Panc1 (cell line): ENCODE data around the gene FGF7. TPM values are rescaled to one million over a fixed set of nuclear protein-coding genes. Genes with fewer than 3 reads are reported as not detected.

ENCODE experiments used
- ATAC-seq: fragments of 200-7000 bp; cut with Tn5 transposase; 2 replicates; pipeline ENCODE4 v1.9.1; 2020; ENCODE audit warnings: mild to moderate bottlenecking, moderate library complexity
- BruUV-seq: library from RNA; stranded (reverse); fragments of 400-500 nt; replicated peaks from 2 replicates; lab custom pipeline; 2021; lab: Mats Ljungman, UMichigan
- CTCF ChIA-PET: fragments of 300-600 bp; sonication (Branson Sonifier 250); formaldehyde crosslinking; loops from one replicate; lab custom pipeline; 2022; ENCODE audit warnings: antibody characterized with exemption; lab: Charles Lee
- POLR2A ChIA-PET: fragments of 300-600 bp; sonication (Branson Sonifier 250); formaldehyde crosslinking; loops from one replicate; lab custom pipeline; 2022; ENCODE audit warnings: antibody characterized with exemption; lab: Charles Lee
- DNase-seq: peaks from one replicate; pipeline ENCODE4 v3.0.0-alpha.2; 2010; ENCODE audit warnings: low read depth, low spot score
- H3K27ac ChIP-seq: 2 replicates; pipeline ENCODE4 v1.5.1; 2011; ENCODE audit warnings: mild to moderate bottlenecking, low read length, inconsistent platforms
- H3K27me3 ChIP-seq: fragments of 200-500 bp; sonication (Bioruptor generic); 2 replicates; pipeline ENCODE4 v1.6.0; 2014; ENCODE audit warnings: low read length, inconsistent platforms; ENCODE audit not compliant: control insufficient read depth, insufficient read depth
- H3K36me3 ChIP-seq: fragments of 200-500 bp; sonication (Bioruptor generic); 2 replicates; pipeline ENCODE4 v1.5.1; 2014; ENCODE audit warnings: inconsistent platforms, mild to moderate bottlenecking, low read length, moderate library complexity; ENCODE audit not compliant: control insufficient read depth, insufficient read depth
- H3K4me1 ChIP-seq: 2 replicates; pipeline ENCODE4 v1.5.1; 2011; ENCODE audit warnings: inconsistent platforms, mild to moderate bottlenecking, low read length, moderate library complexity; ENCODE audit not compliant: control insufficient read depth, insufficient read depth
- H3K4me3 ChIP-seq, 2 experiments: 2 replicates each; pipeline ENCODE4 v1.5.1; 2011 to 2012; ENCODE audit warnings: low read depth in 2 of 2, low read length in 2 of 2, mild to moderate bottlenecking in 2 of 2, inconsistent platforms in 1 of 2, moderate library complexity in 1 of 2
- H3K9me3 ChIP-seq: fragments of 200-500 bp; sonication (Bioruptor generic); 2 replicates; pipeline ENCODE4 v1.5.1; 2014; ENCODE audit warnings: low read depth, mild to moderate bottlenecking, inconsistent platforms, low read length, moderate library complexity; ENCODE audit not compliant: control insufficient read depth, insufficient read depth
- CTCF ChIP-seq: fragments of 450-650 bp; IDR thresholded peaks from 2 replicates; pipeline ENCODE4 v1.5.1; 2017; ENCODE audit warnings: mild to moderate bottlenecking
- POLR2AphosphoS5 ChIP-seq: IDR thresholded peaks from 2 replicates; pipeline ENCODE4 v1.6.1; 2012; ENCODE audit warnings: mild to moderate bottlenecking, low read depth, low read length, moderate library complexity
- REST ChIP-seq, 2 experiments: IDR thresholded peaks; 2 replicates each; pipeline ENCODE4 v1.6.1; 2011 to 2012; ENCODE audit warnings: low read depth in 2 of 2, control low read depth in 1 of 2, low read length in 1 of 2, mild to moderate bottlenecking in 1 of 2, moderate library complexity in 1 of 2; ENCODE audit not compliant: insufficient read depth in 1 of 2
- SIN3A ChIP-seq: IDR thresholded peaks from 2 replicates; pipeline ENCODE4 v1.6.1; 2012; ENCODE audit warnings: low read depth, mild to moderate bottlenecking, low read length, moderate library complexity, borderline replicate concordance; ENCODE audit not compliant: insufficient read depth
- TCF7L2 ChIP-seq: IDR thresholded peaks from 2 replicates; pipeline ENCODE4 v1.6.1; 2011; ENCODE audit warnings: mild to moderate bottlenecking, low read depth, low read length, inconsistent platforms
- in situ Hi-C: cut with HindIII; loops from 2 replicates; pipeline ENCODE4 v1.10.0; 2016; ENCODE audit warnings: low sequenced_read_pairs, low pct_unique_long_range_greater_than_20kb
- intact Hi-C: fragments of 100-400 bp; cut with micrococcal nuclease; formaldehyde crosslinking; loops from one replicate; pipeline ENCODE4 v1.10.0; 2022; ENCODE audit not compliant: unreplicated experiment
- total RNA-seq: library from RNA; stranded (reverse); gene quantifications from one replicate; pipeline ENCODE4 v1.2.1, GENCODE V29; 2021; ENCODE audit not compliant: unreplicated experiment

The FGF7 gene
- total RNA-seq, 1 experiment from 2014 or later: not detected

GRCh38 chr15:49415149-49415548 lies 7.9 kb upstream of the FGF7 start:
- Histone ChIP-seq H3K27me3 (no peaks in the 10 kb centered on the region), H3K36me3 (no peaks in the 10 kb centered on the region), H3K27ac (no peak overlapping the region), H3K4me1 (no peaks in the 10 kb centered on the region), H3K9me3 (no peaks in the 10 kb centered on the region), H3K4me3 (no peak overlapping the region)
- BruUV-seq: no TSS peak
- DNase-seq (no peak), ATAC-seq (no peak)
- TF ChIP-seq REST (IDR thresholded peaks at IDR 0.05; ENCODE audit: insufficient read depth in 1 of 2, low read depth in 2 of 2, low read length in 1 of 2) (no peak), POLR2AphosphoS5 (no peak), SIN3A (no peak), TCF7L2 (no peak)
- CTCF ChIA-PET: no interaction called here
- POLR2A ChIA-PET: no interaction called here
- intact Hi-C loops: no loop called here
- in situ Hi-C loops: no loop called here

- H3K36me3 ChIP-seq: no peaks in the 10 kb centered on the region
- TF ChIP-seq REST (IDR thresholded peaks at IDR 0.05; ENCODE audit: insufficient read depth in 1 of 2, low read depth in 2 of 2, low read length in 1 of 2) (no peak), POLR2AphosphoS5 (no peak), CTCF (no peak), TCF7L2 (no peak)
- H3K4me1 ChIP-seq: no peaks in the 10 kb centered on the region
- CTCF ChIA-PET: no interaction called here
- H3K27ac ChIP-seq: no peak overlapping the region
- no peaks in the 10 kb centered on the region for H3K9me3 ChIP-seq
- ATAC-seq (no peak), DNase-seq (no peak)
- no peak overlapping the region for H3K4me3 ChIP-seq
- no peaks in the 10 kb centered on the region for H3K27me3 ChIP-seq
- in situ Hi-C loops: no loop called here
- intact Hi-C loops: no loop called here
- no TSS peak for BruUV-seq
- POLR2A ChIA-PET: no interaction called here
These were observed 7.4 kb upstream of the FGF7 start for GRCh38 chr15:49415638-49416037.
